Measurements from ENCODE around the gene USP54.

GRCh38 chr10:73589563-73590126 is 1.5 kb downstream of the USP54 start:
- TF ChIP-seq POLR2A (IDR thresholded peaks at IDR 0.05; ENCODE audit: low read length) (no peak), GATA1 (IDR thresholded peaks at IDR 0.05; ENCODE audit: low read depth, low read length) (no peak)

Measured in erythroblast (primary cell).